Stimulated activated naive CD8-positive, alpha-beta T cell treated with anti-CD3 and anti-CD28 coated beads, Interleukin-15, Interleukin-2, amounts not matched to agents 100 ng/mL and 50 ng/mL, for 24 hours (primary cell): ENCODE results near the gene FEM1C.
"Not testable (repeated sequence)": the region's sequence is repeated elsewhere in the genome, so short reads cannot be mapped to it uniquely, and the experiment has no call there.

Experiments used
- H3K27ac Mint-ChIP-seq: one replicate; pipeline ENCODE4 v1.8.0; 2021; ENCODE audit warnings: mild to moderate bottlenecking, mixed read lengths
- H3K27me3 Mint-ChIP-seq: one replicate; pipeline ENCODE4 v1.8.0; 2021; ENCODE audit warnings: mixed read lengths
- H3K36me3 Mint-ChIP-seq: one replicate; pipeline ENCODE4 v1.8.0; 2021; ENCODE audit warnings: low read depth, mixed read lengths
- H3K4me1 Mint-ChIP-seq: one replicate; pipeline ENCODE4 v1.8.0; 2021; ENCODE audit warnings: low read depth, mixed read lengths
- H3K4me3 Mint-ChIP-seq: one replicate; pipeline ENCODE4 v1.8.0; 2021; ENCODE audit warnings: mild to moderate bottlenecking, mixed read lengths
- H3K9me3 Mint-ChIP-seq: one replicate; pipeline ENCODE4 v1.8.0; 2021; ENCODE audit warnings: mixed read lengths

FEM1C gene

DNA sequence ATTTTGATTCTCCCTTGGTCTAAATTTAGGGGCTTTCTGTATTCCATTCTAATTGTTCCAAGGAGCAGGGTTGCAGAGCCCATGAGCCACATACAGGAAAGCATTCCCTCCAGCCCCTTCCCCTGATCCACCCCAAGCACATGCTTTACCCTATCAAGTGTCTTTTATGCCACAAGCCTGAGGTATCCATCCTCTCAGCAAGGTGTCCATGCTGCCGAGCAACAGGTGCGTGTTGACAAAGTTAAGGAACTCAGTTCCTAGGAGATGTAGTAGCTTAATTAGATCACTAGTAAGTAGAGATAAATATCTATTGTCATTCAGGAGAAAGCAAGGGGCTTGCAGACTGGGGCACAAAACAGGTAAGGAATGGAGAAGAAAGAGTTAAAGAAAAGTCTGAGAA, 57.8 kb downstream of the FEM1C start:
- Mint-ChIP-seq H3K9me3 (no peaks in the 10 kb centered on the region), H3K36me3 (no peaks in the 10 kb centered on the region), H3K27me3 (peaks cover 6% of the 10 kb centered on the region), H3K4me1 (peaks cover 37% of the 10 kb centered on the region), H3K27ac (no peak overlapping the region), H3K4me3 (no peak overlapping the region)

DNA sequence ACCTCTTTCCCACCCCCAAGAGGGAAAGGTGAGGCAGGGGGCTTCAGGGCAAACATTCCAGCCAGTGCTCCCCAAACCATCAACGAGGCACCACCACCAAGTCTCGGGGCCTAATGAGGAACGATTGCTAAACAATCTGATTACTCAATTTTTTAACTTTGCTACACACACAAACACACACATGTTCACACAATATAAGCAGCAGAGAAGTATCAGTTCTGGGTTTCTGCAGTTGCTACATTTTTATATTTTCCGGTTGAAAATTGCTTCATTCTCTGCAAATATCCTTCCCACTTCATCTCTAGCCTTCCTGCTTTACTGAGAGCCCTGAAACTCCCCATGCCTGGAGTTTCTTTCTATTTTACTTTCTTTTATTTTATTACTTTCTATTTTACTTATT, 60.2 kb downstream of the FEM1C start:
- H3K4me1 Mint-ChIP-seq, result peaks cover 34% of the 10 kb centered on the region
- no peak overlapping the region for H3K4me3 Mint-ChIP-seq
- no peaks in the 10 kb centered on the region for H3K9me3 Mint-ChIP-seq
- H3K27me3 Mint-ChIP-seq, result peaks cover 17% of the 10 kb centered on the region
- H3K27ac Mint-ChIP-seq, result no peak overlapping the region
- H3K36me3 Mint-ChIP-seq, result no peaks in the 10 kb centered on the region

DNA sequence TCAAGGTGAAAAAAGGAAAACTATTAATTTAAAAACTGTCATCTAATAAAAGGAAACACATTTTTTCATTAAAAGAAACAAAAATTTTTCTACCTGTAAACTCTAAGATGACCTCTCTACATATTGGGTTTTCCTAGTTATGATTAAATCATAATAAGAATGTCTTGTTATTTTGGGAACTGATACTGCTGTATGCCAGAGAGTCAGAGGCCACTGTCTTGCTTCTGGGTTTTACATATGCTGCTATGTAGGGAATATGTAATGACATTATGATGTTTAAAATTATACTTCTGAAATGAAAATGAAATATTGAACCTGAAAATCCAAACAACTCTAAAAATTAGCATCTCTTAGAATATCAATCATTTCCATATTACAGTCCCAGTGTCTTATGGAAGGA, 63.7 kb downstream of the FEM1C start:
- H3K4me1 Mint-ChIP-seq, result peaks cover 1% of the 10 kb centered on the region
- no peak overlapping the region for H3K4me3 Mint-ChIP-seq
- H3K27ac Mint-ChIP-seq, result no peak overlapping the region
- H3K9me3 Mint-ChIP-seq, result no peaks in the 10 kb centered on the region
- H3K27me3 Mint-ChIP-seq, result peaks cover 39% of the 10 kb centered on the region
- no peaks in the 10 kb centered on the region for H3K36me3 Mint-ChIP-seq

- Mint-ChIP-seq H3K9me3 (no peaks in the 10 kb centered on the region), H3K27me3 (peaks cover 43% of the 10 kb centered on the region), H3K36me3 (no peaks in the 10 kb centered on the region), H3K4me3 (no peak overlapping the region), H3K4me1 (no peaks in the 10 kb centered on the region), H3K27ac (no peak overlapping the region)
These were observed 64.3 kb downstream of the FEM1C start for GRCh38 chr5:115480271-115480670.

GRCh38 chr5:115479166-115479873, 65.3 kb downstream of the FEM1C start:
- not testable (repeated sequence) for H3K27ac Mint-ChIP-seq, H3K36me3 Mint-ChIP-seq, H3K4me1 Mint-ChIP-seq, H3K9me3 Mint-ChIP-seq, H3K4me3 Mint-ChIP-seq
- peaks cover 43% of the 10 kb centered on the region for H3K27me3 Mint-ChIP-seq

- Mint-ChIP-seq H3K27ac (no peak overlapping the region), H3K4me1 (no peaks in the 10 kb centered on the region), H3K27me3 (peaks cover 43% of the 10 kb centered on the region)
These were observed 66.3 kb downstream of the FEM1C start for GRCh38 chr5:115478281-115478680.

GRCh38 chr5:115477581-115477980, 67.0 kb downstream of the FEM1C start:
- Mint-ChIP-seq H3K36me3 (no peaks in the 10 kb centered on the region), H3K4me1 (no peaks in the 10 kb centered on the region), H3K27me3 (peaks cover 43% of the 10 kb centered on the region), H3K9me3 (no peaks in the 10 kb centered on the region), H3K4me3 (no peak overlapping the region), H3K27ac (no peak overlapping the region)

More at GRCh38 chr5:115478281-115478680, 66.3 kb downstream of the FEM1C start:
- Mint-ChIP-seq H3K4me3 (no peak overlapping the region), H3K9me3 (no peaks in the 10 kb centered on the region), H3K36me3 (no peaks in the 10 kb centered on the region)

DNA sequence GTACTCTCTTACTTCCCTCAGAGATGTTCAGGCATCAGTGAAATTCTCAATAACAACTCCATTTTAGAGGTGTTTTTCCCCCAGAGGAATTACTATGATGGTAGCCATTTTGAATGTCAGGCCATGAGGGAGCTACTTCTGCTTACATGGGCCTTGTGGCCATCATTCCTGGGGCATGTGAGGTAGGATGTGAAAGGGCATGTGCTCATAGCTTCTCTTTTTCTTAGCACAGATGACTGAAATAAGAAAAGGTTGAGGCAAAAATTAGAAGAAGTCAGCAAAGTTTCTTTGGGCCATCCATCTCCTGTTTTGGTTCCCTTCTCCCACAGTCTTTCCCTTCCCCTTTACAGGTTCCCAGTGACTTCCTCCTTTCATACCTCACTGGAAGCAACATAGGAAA, 68.8 kb downstream of the FEM1C start:
- Mint-ChIP-seq H3K36me3 (no peaks in the 10 kb centered on the region), H3K4me3 (no peak overlapping the region), H3K27me3 (peaks cover 36% of the 10 kb centered on the region), H3K9me3 (no peaks in the 10 kb centered on the region), H3K27ac (no peak overlapping the region), H3K4me1 (no peaks in the 10 kb centered on the region)

DNA sequence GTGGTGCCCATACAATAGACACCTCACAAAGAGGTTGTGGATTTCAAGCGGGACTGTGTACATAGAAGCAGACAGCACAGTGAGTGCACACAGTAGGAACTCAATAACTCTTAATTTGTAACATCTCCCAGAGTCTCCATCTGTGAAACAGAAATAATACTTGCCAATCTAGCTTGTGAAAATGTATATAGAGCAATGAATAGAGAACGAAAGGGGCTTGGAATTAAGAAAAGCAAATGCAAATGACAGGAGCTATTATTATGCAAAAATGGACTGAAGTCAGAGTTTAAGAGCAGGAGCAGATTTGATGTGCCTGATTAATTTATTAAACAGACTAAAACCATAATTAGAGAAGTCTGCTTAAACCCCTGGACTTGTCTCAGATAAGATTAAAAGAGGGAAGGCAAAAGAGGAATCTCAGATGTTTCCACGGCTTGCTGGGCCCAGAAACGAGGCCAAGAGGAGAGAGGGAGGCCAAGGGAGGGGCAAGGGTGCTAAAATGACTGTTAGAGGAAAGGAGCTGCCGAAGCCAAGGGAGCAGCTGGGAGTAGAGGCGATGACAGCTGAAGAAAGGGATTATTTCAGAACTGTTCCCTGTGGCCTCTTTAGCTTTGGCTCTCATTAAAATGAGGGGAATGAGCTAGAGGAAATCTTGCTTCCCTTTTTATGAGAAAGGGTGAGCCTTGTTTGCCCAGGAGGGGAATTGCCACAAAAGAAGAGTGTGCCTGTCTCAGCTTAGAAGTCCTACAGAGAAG, 72.1 kb downstream of the FEM1C start:
- H3K27ac Mint-ChIP-seq, result no peak overlapping the region
- no peaks in the 10 kb centered on the region for H3K4me1 Mint-ChIP-seq
- H3K9me3 Mint-ChIP-seq, result no peaks in the 10 kb centered on the region
- peaks cover 28% of the 10 kb centered on the region for H3K27me3 Mint-ChIP-seq
- no peaks in the 10 kb centered on the region for H3K36me3 Mint-ChIP-seq
- H3K4me3 Mint-ChIP-seq, result no peak overlapping the region

DNA sequence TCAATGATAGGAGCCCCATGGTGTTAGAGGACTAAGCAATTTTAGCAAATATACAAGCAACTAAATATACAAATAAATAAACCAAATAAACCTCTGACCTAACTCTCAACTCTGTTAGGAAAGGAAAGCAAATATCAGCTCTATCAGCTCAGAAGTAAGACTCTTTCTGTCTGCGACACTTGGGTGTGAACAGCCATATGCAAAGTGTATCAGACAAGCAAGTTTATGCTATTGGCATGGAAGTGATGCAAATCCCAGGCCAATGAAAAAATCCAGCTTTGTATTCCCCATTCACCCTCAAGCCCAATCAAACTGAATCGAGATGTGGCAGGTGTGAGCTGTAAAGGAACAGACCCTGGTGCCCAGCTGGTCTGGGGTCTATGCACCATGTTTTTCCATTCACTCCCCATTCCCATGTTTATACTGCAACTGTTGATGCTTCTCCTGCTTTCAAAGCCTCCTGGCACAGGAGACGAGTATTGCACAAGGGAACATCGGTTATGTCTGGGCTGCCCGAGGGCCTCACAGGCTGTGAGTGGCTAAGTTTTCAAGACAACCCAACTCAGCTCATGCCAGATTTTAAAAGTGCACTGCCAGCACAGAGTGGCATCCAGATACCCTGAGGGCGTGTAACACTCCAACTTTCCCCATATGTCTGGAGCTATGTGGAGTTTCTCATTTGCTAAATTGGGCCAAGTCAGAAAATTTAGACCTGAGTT, 73.1 kb downstream of the FEM1C start:
- peaks cover 29% of the 10 kb centered on the region for H3K27me3 Mint-ChIP-seq
- H3K4me3 Mint-ChIP-seq, result no peak overlapping the region
- no peaks in the 10 kb centered on the region for H3K36me3 Mint-ChIP-seq
- no peaks in the 10 kb centered on the region for H3K4me1 Mint-ChIP-seq
- H3K27ac Mint-ChIP-seq, result no peak overlapping the region
- H3K9me3 Mint-ChIP-seq, result no peaks in the 10 kb centered on the region

- H3K36me3 Mint-ChIP-seq, result no peaks in the 10 kb centered on the region
- no peak overlapping the region for H3K27ac Mint-ChIP-seq
- no peak overlapping the region for H3K4me3 Mint-ChIP-seq
- no peaks in the 10 kb centered on the region for H3K4me1 Mint-ChIP-seq
- H3K27me3 Mint-ChIP-seq, result peaks cover 24% of the 10 kb centered on the region
- no peaks in the 10 kb centered on the region for H3K9me3 Mint-ChIP-seq
These were observed 73.7 kb downstream of the FEM1C start for GRCh38 chr5:115470921-115471320.
